A673 (cell line): ENCODE data around the gene CORO7.

Experiments used
- CTCF ChIP-seq: fragments of 300-800, 200-600 bp; sonication (generic); conservative IDR thresholded peaks from 2 replicates; pipeline ENCODE4 v1.5.1; 2017; ENCODE audit warnings: low read depth, mild to moderate bottlenecking, antibody characterized with exemption, low read length, moderate library complexity, mixed read lengths
- EZH2 ChIP-seq: fragments of 200-600 bp; sonication (generic); IDR thresholded peaks from 2 replicates; pipeline ENCODE4 v1.6.1; 2017; ENCODE audit warnings: borderline replicate concordance, low read depth, mild to moderate bottlenecking, mixed read lengths, antibody characterized with exemption, low read length; ENCODE audit not compliant: poor library complexity, severe bottlenecking

GRCh38 chr16:4393240-4393600, 23.2 kb downstream of the CORO7 start:
- no peak for TF ChIP-seq CTCF
- no peak for TF ChIP-seq EZH2
